Left kidney (tissue), 2 donors: ENCODE data around the gene SUGCT. TPM values are rescaled to one million over a fixed set of nuclear protein-coding genes. Genes with fewer than 3 reads are reported as not detected.
"Not testable (repeated sequence)": the region's sequence is repeated elsewhere in the genome, so short reads cannot be mapped to it uniquely, and the experiment has no call there.

Source experiments
- DNase-seq: peaks from one replicate; pipeline ENCODE4 v3.0.0-alpha.2; 2013
- polyA plus RNA-seq: library from polyadenylated mRNA; unstranded; fragments of 120-200 nt; gene quantifications from one replicate; pipeline ENCODE4 v1.2.1, GENCODE V29; 2013; ENCODE audit not compliant: insufficient read length

Gene SUGCT
- polyA plus RNA-seq, 1 donor, result 14.0 TPM

DNA sequence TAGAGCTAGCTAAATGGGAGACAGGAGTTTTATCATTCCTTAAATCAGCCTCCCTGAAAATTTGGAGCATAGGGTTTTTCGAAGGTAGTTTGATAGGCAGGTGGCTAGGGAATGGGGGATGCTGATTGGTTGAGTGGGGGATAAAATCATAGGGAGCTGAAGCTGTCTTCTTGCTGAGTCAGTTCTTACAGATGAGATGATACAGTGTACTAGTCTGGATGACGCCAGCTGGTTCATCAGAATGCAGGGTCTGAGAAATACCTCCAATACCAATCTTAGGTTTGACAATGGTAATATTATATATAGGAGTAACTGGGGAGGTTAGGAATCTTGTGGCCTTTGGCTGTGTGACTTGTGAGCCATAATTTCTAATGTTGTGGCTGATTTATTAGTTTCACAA lies 271.2 kb downstream of the SUGCT start:
- no peak for DNase-seq

DNA sequence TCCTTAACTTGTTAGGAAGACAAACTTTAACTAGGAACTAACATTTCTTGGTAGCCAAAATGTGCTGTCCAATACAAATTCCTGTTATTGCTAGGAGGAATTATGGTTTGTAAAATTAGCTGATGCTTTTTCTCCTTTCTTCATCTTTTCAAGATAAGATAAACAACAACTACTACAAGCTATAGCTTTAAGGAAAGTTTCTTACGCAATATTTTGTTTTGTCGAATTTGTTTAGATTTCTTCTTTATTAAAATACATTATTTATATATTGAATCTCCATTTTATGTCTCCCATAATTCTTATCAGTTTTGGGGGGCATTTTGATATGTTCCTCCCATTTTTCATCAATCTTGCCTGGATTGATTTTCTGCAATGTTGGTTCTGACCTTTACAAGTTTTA lies 277.5 kb downstream of the SUGCT start:
- no peak for DNase-seq

- not testable (repeated sequence) for DNase-seq
Measured at GRCh38 chr7:40414704-40415103, 279.9 kb downstream of the SUGCT start.

- DNase-seq, result no peak
Measured at GRCh38 chr7:40418448-40418847, 283.6 kb downstream of the SUGCT start.

DNA sequence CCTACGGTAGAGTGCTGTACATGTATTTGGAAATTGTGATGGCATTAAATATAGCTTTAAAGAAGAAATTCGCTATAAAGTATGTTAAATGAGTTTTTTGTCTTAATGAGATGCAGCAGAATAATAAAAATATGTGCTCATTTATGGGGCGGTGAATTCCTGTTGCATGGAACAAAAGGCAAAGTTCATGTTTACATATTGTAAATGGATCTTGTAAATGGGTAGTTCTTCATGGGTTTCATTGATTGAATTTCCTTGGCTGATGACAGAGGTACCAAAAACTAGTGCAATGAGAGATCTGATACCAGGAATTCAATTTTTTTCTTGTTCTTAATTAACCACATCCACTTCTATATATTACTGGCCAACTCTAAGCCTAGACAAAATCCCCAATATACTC lies 284.2 kb downstream of the SUGCT start:
- no peak for DNase-seq

GRCh38 chr7:40419806-40420205 lies 285.0 kb downstream of the SUGCT start:
- no peak for DNase-seq

DNA sequence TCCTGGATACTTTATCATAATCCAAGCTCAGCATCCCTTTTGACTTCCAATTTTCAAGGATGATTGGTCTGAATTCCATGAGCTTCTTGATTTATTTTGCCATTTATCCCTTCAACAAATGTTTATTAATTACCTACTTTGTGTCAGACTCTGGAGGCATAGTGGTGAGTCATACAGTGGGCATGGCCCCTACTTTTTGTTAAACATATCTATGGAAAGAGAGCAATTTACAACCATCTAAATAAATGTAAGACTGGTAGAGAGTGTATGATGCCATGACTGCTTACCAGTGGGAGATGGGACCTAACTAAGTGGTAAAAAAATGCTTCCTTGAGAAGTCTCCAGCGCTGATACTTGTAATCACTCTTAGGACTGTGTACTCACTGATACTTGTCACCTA lies 286.6 kb downstream of the SUGCT start:
- no peak for DNase-seq

DNA sequence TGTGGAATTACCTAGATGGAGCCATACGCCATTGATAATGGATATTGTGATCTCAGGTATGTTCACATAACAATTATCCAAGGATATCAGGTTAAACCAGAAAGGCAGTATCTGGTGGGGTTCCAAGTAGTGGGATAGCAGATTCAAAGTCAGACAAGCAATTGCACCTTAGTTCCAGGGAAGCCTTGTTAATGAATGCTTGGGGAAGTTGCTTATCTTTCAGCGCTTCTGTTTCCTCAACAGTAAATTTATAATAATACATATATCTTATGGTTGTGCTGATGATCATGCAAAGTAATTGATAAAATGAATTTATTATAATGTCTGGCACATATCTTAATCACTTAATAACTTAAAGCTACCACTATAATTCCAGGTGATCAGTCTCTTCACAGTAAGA lies 290.9 kb downstream of the SUGCT start:
- DNase-seq, result no peak

GRCh38 chr7:40428421-40428820 lies 293.6 kb downstream of the SUGCT start:
- no peak for DNase-seq

DNA sequence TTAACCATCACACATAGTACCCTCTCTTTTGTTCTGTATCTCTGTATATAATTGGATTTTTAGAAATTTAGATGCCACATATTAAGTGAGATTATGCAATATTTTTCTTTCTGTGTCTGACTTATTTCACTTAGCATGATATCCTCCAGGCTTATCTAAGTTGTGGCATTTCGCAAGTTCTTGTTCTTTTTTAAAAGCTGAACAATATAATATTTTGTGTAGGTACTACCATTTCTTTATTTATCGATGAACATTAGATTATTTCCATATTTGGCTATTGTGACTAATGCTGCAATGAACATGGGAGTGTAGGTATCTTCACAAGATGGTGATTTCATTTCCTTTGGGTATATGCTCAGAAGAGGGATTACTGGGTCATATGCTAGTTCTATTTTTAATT lies 295.0 kb downstream of the SUGCT start:
- DNase-seq, result no peak

DNA sequence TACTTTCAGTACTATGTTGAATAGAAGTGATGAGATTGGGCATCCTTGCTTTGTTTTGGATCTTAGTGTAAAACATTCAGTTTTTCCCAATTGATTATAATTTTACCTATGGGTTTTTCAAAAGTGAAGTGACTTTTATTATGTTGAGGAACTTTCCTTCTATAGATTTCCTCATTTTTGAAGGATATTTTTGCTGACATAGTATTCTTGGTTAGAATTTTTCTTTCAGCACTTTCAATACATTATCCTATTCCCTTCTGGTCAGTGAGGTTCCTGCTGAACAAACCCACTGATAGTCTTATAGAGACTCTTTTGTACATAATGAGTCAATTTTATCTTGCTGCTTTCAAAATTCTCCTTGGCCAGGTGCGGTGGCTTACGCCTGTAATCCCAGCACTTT lies 297.2 kb downstream of the SUGCT start:
- DNase-seq, result no peak

DNA sequence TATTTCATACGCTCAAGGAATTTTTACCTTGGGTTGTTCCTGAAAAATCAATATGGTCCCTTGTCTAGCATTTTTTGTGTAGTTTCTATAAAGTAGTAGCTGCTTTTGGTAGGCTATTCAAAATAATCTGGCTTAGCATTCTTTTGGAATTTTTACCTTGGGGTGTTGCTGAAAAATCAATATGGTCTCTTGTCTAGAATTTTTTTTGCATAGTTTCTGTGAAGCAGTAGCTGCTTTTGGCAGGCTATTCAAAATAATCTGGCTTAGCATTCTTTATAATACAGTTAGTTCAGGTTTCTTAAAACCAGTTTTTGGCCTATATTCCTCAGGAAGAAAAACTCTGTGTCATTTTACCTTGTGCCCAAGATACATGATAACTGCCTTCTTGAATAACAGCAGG lies 301.9 kb downstream of the SUGCT start:
- DNase-seq, result no peak

DNA sequence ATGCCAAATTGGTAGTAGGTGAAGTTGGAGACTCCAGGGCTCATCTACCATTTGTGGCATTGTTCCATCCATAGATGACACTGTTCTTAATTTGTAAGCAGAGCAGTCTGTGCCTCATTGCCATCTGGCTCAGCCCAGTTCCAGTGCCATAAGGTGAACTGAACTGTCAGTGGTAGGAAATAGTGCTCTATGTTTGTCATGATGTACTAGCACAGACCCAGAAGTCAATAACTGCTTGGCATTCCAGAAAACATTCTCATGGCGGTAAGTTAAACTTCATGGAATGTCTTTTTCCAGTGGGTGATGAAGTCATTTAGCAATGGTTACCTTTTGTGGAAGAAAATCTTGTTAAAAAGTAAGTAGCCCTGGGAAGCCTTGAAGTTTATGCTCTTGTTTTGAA lies 302.7 kb downstream of the SUGCT start:
- no peak for DNase-seq

GRCh38 chr7:40437936-40438634 lies 303.3 kb downstream of the SUGCT start:
- DNase-seq, result no peak

- no peak for DNase-seq
Measured at GRCh38 chr7:40439686-40440085, 304.9 kb downstream of the SUGCT start.

- DNase-seq, result no peak
Measured at GRCh38 chr7:40447345-40447744, 312.5 kb downstream of the SUGCT start.

GRCh38 chr7:40455485-40455884 lies 320.7 kb downstream of the SUGCT start:
- DNase-seq, result no peak

GRCh38 chr7:40457776-40458480 lies 323.1 kb downstream of the SUGCT start:
- DNase-seq, result no peak

- DNase-seq, result no peak
Measured at GRCh38 chr7:40463446-40463845, 328.6 kb downstream of the SUGCT start.

DNA sequence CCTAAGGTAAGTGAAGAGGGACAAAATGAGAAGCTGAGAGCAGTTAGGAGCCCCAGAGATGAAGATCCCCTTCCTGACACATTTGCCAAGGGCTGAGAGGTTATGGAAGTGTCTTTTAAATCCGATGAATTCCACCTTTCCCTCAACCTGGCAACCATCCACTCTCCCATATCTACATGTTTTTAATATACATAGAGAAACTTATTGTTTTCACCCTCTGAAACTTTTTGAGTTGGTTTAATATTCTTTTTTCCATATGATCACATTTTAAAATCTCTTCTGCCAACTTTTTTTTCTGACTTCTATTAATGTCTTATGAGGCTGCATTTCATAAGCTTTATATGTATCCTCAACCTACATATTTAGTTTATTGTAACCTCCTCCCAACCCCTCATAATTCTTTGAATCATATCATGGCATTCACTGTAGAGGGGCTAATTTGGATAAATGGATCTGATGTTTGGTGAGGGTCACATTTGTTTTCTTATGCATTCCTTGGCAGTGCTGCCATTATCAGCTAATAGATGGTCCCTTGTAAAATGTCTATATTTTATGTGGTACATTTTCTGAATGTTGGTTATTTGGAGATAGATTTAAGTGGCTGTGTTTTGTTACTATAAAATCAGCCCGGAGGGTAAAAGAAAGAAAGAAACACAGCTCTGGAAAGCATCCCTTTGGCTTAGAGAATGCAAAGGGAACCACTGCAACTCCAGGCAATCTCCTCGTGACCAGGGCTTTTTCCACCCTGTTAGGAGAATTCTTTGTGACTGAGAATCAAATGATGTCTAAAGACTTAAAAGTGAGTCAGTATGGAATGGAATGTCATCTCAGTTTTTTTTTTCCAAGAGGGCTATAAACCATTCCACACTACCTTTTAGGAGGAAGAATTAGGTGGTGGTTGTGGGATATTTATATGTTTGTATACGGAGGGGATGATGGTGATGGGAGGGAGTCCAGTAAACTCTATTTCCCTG lies 334.4 kb downstream of the SUGCT start:
- no peak for DNase-seq

GRCh38 chr7:40470091-40470592 lies 335.3 kb downstream of the SUGCT start:
- DNase-seq, result no peak

DNA sequence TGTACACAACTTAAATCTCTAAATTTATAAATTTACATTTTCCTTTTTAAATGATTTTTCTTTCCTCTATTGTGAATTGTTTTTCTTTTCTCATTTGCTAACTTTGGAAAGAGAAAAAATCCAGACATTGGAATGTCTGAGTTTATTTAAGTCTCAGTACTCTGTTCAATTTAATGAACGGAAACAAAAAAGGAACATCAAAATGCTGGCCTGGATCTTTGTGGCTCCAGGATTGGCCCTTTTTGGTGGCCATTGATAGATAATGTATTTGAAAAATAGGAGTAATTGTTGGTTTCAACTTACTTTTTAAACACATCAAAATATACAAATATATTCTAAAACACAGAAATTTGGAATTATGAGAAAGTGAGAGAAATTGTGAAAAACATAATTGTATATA lies 336.0 kb downstream of the SUGCT start:
- DNase-seq, result no peak

GRCh38 chr7:40471891-40472290 lies 337.1 kb downstream of the SUGCT start:
- DNase-seq, result no peak
